NT2/D1 (cell line): ENCODE results near the gene SPATA20.

Source experiments
- SUZ12 ChIP-seq: IDR thresholded peaks from 2 replicates; pipeline ENCODE4 v1.6.1; 2011; ENCODE audit not compliant: insufficient read length, insufficient read depth; ENCODE audit errors: extremely low read depth
- YY1 ChIP-seq: IDR thresholded peaks from 2 replicates; pipeline ENCODE4 v1.6.1; 2011; ENCODE audit not compliant: insufficient read length, insufficient read depth
- ZNF274 ChIP-seq: IDR thresholded peaks from 2 replicates; pipeline ENCODE4 v1.6.1; 2011; ENCODE audit warnings: mild to moderate bottlenecking, low read depth, low read length

DNA sequence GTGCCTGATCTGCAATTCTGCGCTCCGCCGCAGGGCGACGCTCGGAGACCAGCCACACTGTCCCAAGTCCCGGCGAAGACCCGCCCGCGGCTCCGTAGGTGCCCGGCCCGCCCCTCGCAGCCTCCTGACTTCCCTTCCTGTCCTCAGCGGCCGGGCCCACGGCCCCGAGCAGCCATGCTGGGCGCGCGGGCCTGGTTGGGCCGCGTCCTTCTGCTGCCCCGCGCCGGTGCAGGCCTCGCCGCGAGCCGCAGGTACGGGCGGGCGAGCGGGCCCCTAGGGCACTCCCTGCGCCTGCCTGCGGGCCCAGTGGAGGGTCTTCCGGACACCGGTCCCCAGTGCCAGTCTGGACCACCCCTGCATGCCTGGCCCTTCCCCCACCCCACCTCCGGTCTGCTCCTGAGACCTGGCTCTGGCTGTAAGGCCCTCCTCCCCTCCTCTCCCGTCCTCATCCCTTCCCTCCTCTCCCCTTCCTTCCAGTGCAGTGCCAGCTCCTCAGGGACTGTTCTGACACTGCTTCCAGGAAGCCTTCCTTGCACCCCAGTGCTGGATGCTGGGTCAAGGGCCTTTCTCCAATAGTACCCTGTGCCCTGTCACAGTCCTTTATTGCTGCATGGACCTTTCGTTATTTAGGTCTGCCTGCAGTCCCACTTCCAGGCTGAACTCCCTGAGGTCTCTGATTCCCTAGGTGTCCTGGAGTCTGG lies at the start of gene SPATA20:
- TF ChIP-seq ZNF274 (no peak), SUZ12 (no peak), YY1 (no peak)
